C4-2B (cell line): ENCODE measurements around the gene EPHA1.

Experiments
- ZFX ChIP-seq: fragments of 450-650 bp; IDR thresholded peaks from 2 replicates; pipeline ENCODE4 v1.6.1; 2017
- TF ChIP-seq, protein P1 (sequence below): fragments of 450-650 bp; conservative IDR thresholded peaks from 2 replicates; pipeline ENCODE4 v1.5.1; 2017; ENCODE audit warnings: mild to moderate bottlenecking

- TF ChIP-seq, protein P1, sequence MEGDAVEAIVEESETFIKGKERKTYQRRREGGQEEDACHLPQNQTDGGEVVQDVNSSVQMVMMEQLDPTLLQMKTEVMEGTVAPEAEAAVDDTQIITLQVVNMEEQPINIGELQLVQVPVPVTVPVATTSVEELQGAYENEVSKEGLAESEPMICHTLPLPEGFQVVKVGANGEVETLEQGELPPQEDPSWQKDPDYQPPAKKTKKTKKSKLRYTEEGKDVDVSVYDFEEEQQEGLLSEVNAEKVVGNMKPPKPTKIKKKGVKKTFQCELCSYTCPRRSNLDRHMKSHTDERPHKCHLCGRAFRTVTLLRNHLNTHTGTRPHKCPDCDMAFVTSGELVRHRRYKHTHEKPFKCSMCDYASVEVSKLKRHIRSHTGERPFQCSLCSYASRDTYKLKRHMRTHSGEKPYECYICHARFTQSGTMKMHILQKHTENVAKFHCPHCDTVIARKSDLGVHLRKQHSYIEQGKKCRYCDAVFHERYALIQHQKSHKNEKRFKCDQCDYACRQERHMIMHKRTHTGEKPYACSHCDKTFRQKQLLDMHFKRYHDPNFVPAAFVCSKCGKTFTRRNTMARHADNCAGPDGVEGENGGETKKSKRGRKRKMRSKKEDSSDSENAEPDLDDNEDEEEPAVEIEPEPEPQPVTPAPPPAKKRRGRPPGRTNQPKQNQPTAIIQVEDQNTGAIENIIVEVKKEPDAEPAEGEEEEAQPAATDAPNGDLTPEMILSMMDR, result no peak
- no peak for TF ChIP-seq ZFX
Observed at GRCh38 chr7:143444785-143445184, 36.1 kb upstream of the EPHA1 start.
